Keratinocyte (primary cell): ENCODE results near the gene MGAM2. TPM values are rescaled to one million over a fixed set of nuclear protein-coding genes. Genes with fewer than 3 reads are reported as not detected.

Experiments used
- DNase-seq: peaks from one replicate; pipeline ENCODE4 v3.0.0-alpha.2; 2011; ENCODE audit warnings: low read depth, missing footprints, low spot score
- FAIRE-seq: peaks from 2 replicates; lab custom pipeline; 2011; peaks lifted over from hg19 to GRCh38; lab: Jason Lieb, UNC
- H2AFZ ChIP-seq: 2 replicates; pipeline ENCODE4 v1.6.0; 2012; ENCODE audit warnings: low read length, control low read depth, inconsistent platforms; ENCODE audit not compliant: control insufficient read depth
- H3K27ac ChIP-seq: 2 replicates; pipeline ENCODE4 v1.5.1; 2011; ENCODE audit warnings: low read length; ENCODE audit not compliant: control insufficient read depth, insufficient read depth
- H3K27me3 ChIP-seq: 3 replicates; pipeline ENCODE4 v1.6.0; 2011; ENCODE audit warnings: low read length; ENCODE audit not compliant: control insufficient read depth, insufficient read depth; ENCODE audit errors: extremely low read depth
- H3K36me3 ChIP-seq, 2 experiments: 2 replicates in 1 of 2; 3 replicates in 1 of 2; pipeline ENCODE4 v1.5.1; 2011; ENCODE audit warnings: low read length in 2 of 2, mild to moderate bottlenecking in 1 of 2; ENCODE audit not compliant: control insufficient read depth in 2 of 2, insufficient read depth in 2 of 2; ENCODE audit errors: extremely low read depth in 1 of 2
- H3K4me1 ChIP-seq: 3 replicates; pipeline ENCODE4 v1.5.1; 2011; ENCODE audit warnings: low read length; ENCODE audit not compliant: control insufficient read depth, insufficient read depth; ENCODE audit errors: extremely low read depth
- H3K4me2 ChIP-seq: 3 replicates; pipeline ENCODE4 v1.6.0; 2011; ENCODE audit warnings: low read depth, low read length; ENCODE audit not compliant: control insufficient read depth, insufficient read depth; ENCODE audit errors: extremely low read depth
- H3K4me3 ChIP-seq, 3 experiments: fragments of 200-600 bp in 1 of 3; sonication (generic) in 1 of 3; 2 replicates in 2 of 3; 3 replicates in 1 of 3; pipeline ENCODE4 v1.5.1; 2011 to 2016; ENCODE audit warnings: low read length in 3 of 3, mild to moderate bottlenecking in 3 of 3, control low read depth in 2 of 3, inconsistent platforms in 1 of 3, low read depth in 1 of 3, mixed read lengths in 1 of 3, mixed run types in 1 of 3, moderate library complexity in 1 of 3; ENCODE audit not compliant: control insufficient read depth in 2 of 3, insufficient read depth in 2 of 3; ENCODE audit errors: extremely low read depth in 1 of 3
- H3K79me2 ChIP-seq: 2 replicates; pipeline ENCODE4 v1.6.0; 2012; ENCODE audit warnings: low read length; ENCODE audit not compliant: control insufficient read depth, insufficient read depth
- H3K9ac ChIP-seq: 3 replicates; pipeline ENCODE4 v1.6.0; 2011; ENCODE audit warnings: low read length; ENCODE audit not compliant: control insufficient read depth, insufficient read depth; ENCODE audit errors: extremely low read depth
- H3K9me1 ChIP-seq: 3 replicates; pipeline ENCODE4 v1.6.0; 2011; ENCODE audit warnings: low read length; ENCODE audit not compliant: control insufficient read depth, insufficient read depth; ENCODE audit errors: extremely low read depth
- H3K9me3 ChIP-seq: 2 replicates; pipeline ENCODE4 v1.5.1; 2012; ENCODE audit warnings: low read depth, low read length; ENCODE audit not compliant: control insufficient read depth
- H4K20me1 ChIP-seq: 3 replicates; pipeline ENCODE4 v1.6.0; 2011; ENCODE audit warnings: low read length; ENCODE audit not compliant: control insufficient read depth, insufficient read depth; ENCODE audit errors: extremely low read depth
- EZH2 ChIP-seq: IDR thresholded peaks from one replicate; pipeline ENCODE4 v1.6.1; 2012; ENCODE audit warnings: inconsistent platforms, mild to moderate bottlenecking, low read length, moderate library complexity
- dilution Hi-C: fragments of 300-500 bp; cut with MboI; formaldehyde crosslinking; loops from one replicate; pipeline ENCODE4 v1.7.0; 2020; ENCODE audit warnings: low sequenced_read_pairs; ENCODE audit not compliant: extremely low pct_ligation_motif_present
- polyA plus RNA-seq, 5 experiments: library from polyadenylated mRNA; depleted of rRNA in 3 of 5; stranded (reverse) in 3 of 5; stranded (forward) in 1 of 5; unstranded in 1 of 5; fragments of >200 nt; gene quantifications; 1 replicate in 1 of 5; 2 replicates in 3 of 5; 3 replicates in 1 of 5; pipeline versions ENCODE4 v1.2.1 to v1.2.3, GENCODE V29; 2011 to 2012; ENCODE audit warnings: missing spikeins in 2 of 5, low read depth in 1 of 5, low replicate concordance in 1 of 5
- TF ChIP-seq, protein P1 (sequence below), 3 experiments: IDR thresholded peaks in 1 of 3; conservative IDR thresholded peaks in 1 of 3; optimal IDR thresholded peaks in 1 of 3; 2 replicates in 2 of 3; 3 replicates in 1 of 3; pipeline versions ENCODE3 to v1.5.1; 2011; ENCODE audit warnings: low read length in 3 of 3, mild to moderate bottlenecking in 3 of 3, moderate library complexity in 2 of 3, control low read depth in 1 of 3, inconsistent platforms in 1 of 3; ENCODE audit not compliant: insufficient read depth in 2 of 3; ENCODE audit errors: extremely low read depth in 1 of 3

Gene MGAM2
- polyA plus RNA-seq, 1 donor (not counting 4 experiments of a cell fraction or from before 2014, with no cell fraction given), result 0.04 TPM

DNA sequence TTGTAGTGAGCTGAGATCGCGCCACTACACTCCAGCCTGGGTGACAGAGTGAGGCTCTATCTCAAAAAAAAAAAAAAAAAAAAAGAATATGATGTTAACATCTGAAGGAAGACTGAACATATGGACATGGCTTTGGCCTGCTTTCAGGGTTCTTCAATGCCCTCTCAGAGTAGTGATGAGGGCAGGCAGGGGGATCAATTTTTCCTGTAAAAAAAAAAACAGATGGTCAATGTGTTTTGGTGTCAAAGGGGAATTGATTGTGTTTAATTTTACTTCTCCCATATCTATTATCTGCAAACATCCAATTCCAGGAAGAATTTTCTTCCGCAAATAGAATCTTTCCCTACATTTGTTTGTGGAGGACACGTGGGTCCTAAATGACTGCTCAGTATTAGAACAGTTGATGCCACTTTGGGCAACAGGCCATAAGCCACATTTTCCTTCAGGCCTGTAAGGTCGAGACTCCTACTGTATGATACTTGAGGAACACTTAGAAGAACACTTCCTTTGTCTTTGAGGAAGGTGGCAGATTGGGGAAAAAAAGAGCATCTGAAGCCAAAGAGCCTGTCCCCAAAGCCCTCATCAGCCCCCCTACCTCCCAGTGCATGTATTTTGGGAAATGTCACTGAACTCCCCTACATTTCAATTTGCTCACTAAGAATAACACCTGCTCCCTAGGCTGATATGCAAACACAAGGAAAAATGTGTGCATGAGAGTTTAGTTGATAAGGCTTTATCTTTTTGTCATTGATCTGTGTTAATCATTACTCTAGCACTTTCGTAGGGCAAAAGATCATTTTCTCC, 28.3 kb downstream of the MGAM2 start:
- H3K79me2 ChIP-seq, result no peaks in the 10 kb centered on the region
- TF ChIP-seq EZH2, result no peak
- TF ChIP-seq, protein P1, sequence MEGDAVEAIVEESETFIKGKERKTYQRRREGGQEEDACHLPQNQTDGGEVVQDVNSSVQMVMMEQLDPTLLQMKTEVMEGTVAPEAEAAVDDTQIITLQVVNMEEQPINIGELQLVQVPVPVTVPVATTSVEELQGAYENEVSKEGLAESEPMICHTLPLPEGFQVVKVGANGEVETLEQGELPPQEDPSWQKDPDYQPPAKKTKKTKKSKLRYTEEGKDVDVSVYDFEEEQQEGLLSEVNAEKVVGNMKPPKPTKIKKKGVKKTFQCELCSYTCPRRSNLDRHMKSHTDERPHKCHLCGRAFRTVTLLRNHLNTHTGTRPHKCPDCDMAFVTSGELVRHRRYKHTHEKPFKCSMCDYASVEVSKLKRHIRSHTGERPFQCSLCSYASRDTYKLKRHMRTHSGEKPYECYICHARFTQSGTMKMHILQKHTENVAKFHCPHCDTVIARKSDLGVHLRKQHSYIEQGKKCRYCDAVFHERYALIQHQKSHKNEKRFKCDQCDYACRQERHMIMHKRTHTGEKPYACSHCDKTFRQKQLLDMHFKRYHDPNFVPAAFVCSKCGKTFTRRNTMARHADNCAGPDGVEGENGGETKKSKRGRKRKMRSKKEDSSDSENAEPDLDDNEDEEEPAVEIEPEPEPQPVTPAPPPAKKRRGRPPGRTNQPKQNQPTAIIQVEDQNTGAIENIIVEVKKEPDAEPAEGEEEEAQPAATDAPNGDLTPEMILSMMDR (optimal IDR thresholded peaks at IDR 0.05 in 1 of 3, IDR thresholded peaks at IDR 0.05 in 1 of 3, conservative IDR thresholded peaks at IDR 0.05 in 1 of 3; ENCODE audit: extremely low read depth in 1 of 3, insufficient read depth in 2 of 3, low read length in 3 of 3), result no peak
- H3K36me3 ChIP-seq, result no peaks in the 10 kb centered on the region
- H3K27ac ChIP-seq, result no peak overlapping the region
- no peak overlapping the region for H2AFZ ChIP-seq
- dilution Hi-C loops, result no loop called here
- no peak overlapping the region for H3K4me2 ChIP-seq
- DNase-seq, result no peak
- H3K9ac ChIP-seq, result no peak overlapping the region
- H3K27me3 ChIP-seq, result no peaks in the 10 kb centered on the region
- no peaks in the 10 kb centered on the region for H3K9me1 ChIP-seq
- H3K4me3 ChIP-seq, result no peak overlapping the region
- H3K4me1 ChIP-seq, result no peaks in the 10 kb centered on the region
- no peak for FAIRE-seq
- H3K9me3 ChIP-seq, result no peaks in the 10 kb centered on the region
- H4K20me1 ChIP-seq, result no peaks in the 10 kb centered on the region

DNA sequence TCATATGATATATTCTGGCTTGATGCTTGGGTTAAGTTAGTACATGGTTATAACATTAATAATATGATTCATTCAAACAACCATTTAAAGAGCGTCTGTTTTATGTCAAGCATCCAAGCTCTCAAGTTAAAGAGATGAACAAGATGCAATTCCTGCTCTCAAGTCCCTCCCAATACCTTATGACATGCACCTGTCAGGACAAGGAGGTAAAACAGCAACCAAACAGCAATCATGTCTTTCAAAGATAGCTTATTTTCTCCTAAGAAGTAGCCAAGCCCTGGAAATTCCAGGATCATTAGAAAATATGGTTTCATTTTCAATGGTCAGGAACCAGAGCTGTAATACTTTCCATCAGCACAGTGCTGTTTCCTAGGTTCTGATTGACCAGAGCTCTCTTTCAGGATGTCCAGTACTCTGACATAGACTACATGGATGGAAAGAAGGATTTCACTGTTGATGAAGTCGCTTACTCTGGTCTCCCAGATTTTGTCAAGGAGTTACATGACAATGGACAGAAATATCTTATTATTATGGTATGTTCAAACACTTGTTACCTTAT, 29.0 kb downstream of the MGAM2 start:
- Histone ChIP-seq H4K20me1 (no peaks in the 10 kb centered on the region), H3K9me1 (no peaks in the 10 kb centered on the region), H3K9me3 (no peaks in the 10 kb centered on the region), H3K27ac (no peak overlapping the region), H3K36me3 (no peaks in the 10 kb centered on the region), H3K27me3 (no peaks in the 10 kb centered on the region), H3K9ac (no peak overlapping the region), H3K4me3 (no peak overlapping the region), H3K4me1 (no peaks in the 10 kb centered on the region), H3K4me2 (no peak overlapping the region), H2AFZ (no peak overlapping the region), H3K79me2 (no peaks in the 10 kb centered on the region)
- no peak for FAIRE-seq
- dilution Hi-C loops, result no loop called here
- no peak for TF ChIP-seq EZH2
- TF ChIP-seq, protein P1 (optimal IDR thresholded peaks at IDR 0.05 in 1 of 3, IDR thresholded peaks at IDR 0.05 in 1 of 3, conservative IDR thresholded peaks at IDR 0.05 in 1 of 3; ENCODE audit: extremely low read depth in 1 of 3, insufficient read depth in 2 of 3, low read length in 3 of 3), result no peak
- no peak for DNase-seq
